DND-41 (cell line): ENCODE data around the gene CCDC92B.

Experiments used
- ATAC-seq: fragments of 200-7000 bp; cut with Tn5 transposase; 3 replicates; pipeline ENCODE4 v1.9.1; 2021; ENCODE audit warnings: low read depth; ENCODE audit not compliant: insufficient read depth
- DNase-seq: peaks from one replicate; pipeline ENCODE4 v3.0.0-alpha.2; 2020
- H2AFZ ChIP-seq: 2 replicates; pipeline ENCODE4 v1.6.0; 2012; ENCODE audit warnings: low read depth, low read length
- H3K27ac ChIP-seq: 2 replicates; pipeline ENCODE4 v1.5.1; 2012; ENCODE audit warnings: low read length, inconsistent platforms
- H3K27me3 ChIP-seq: fragments of 200-600 bp; sonication (generic); 2 replicates; pipeline ENCODE4 v1.6.0; 2012; ENCODE audit warnings: low read length, mild to moderate bottlenecking, inconsistent platforms; ENCODE audit not compliant: insufficient read depth, poor library complexity
- H3K36me3 ChIP-seq: 2 replicates; pipeline ENCODE4 v1.5.1; 2012; ENCODE audit warnings: low read length, inconsistent platforms; ENCODE audit not compliant: insufficient read depth
- H3K4me1 ChIP-seq: 2 replicates; pipeline ENCODE4 v1.5.1; 2012; ENCODE audit warnings: mild to moderate bottlenecking, low read length; ENCODE audit not compliant: insufficient read depth
- H3K4me2 ChIP-seq: 2 replicates; pipeline ENCODE4 v1.6.0; 2012; ENCODE audit warnings: mild to moderate bottlenecking, moderate library complexity, low read length, inconsistent platforms; ENCODE audit not compliant: insufficient read depth
- H3K4me3 ChIP-seq, 2 experiments: fragments of 200-600 bp in 1 of 2; shearing (Covaris generic) in 1 of 2; 2 replicates each; pipeline ENCODE4 v1.5.1; 2012 to 2016; ENCODE audit warnings: inconsistent platforms in 2 of 2, low read length in 2 of 2, mild to moderate bottlenecking in 2 of 2, low read depth in 1 of 2, moderate library complexity in 1 of 2
- H3K79me2 ChIP-seq: 2 replicates; pipeline ENCODE4 v1.6.0; 2012; ENCODE audit warnings: low read length, inconsistent platforms; ENCODE audit not compliant: insufficient read depth
- H3K9ac ChIP-seq: 2 replicates; pipeline ENCODE4 v1.6.0; 2012; ENCODE audit warnings: low read depth, mild to moderate bottlenecking, inconsistent platforms, low read length, moderate library complexity
- H3K9me3 ChIP-seq: 2 replicates; pipeline ENCODE4 v1.5.1; 2012; ENCODE audit warnings: low read length, moderate library complexity, mild to moderate bottlenecking, inconsistent platforms; ENCODE audit not compliant: insufficient read depth, severe bottlenecking
- H4K20me1 ChIP-seq: 2 replicates; pipeline ENCODE4 v1.6.0; 2012; ENCODE audit warnings: low read length; ENCODE audit not compliant: insufficient read depth
- CTCF ChIP-seq: IDR thresholded peaks from 2 replicates; pipeline ENCODE4 v1.5.1; 2012; ENCODE audit warnings: borderline replicate concordance, low read length, moderate library complexity, mild to moderate bottlenecking; ENCODE audit not compliant: poor library complexity, severe bottlenecking; ENCODE audit errors: extremely low read depth
- EZH2 ChIP-seq: IDR thresholded peaks from 3 replicates; pipeline ENCODE4 v1.6.1; 2012; ENCODE audit warnings: borderline replicate concordance, low read depth, mild to moderate bottlenecking, moderate library complexity, low read length, inconsistent platforms; ENCODE audit not compliant: severe bottlenecking

Gene CCDC92B

GRCh38 chr17:2758870-2759269, 9.4 kb upstream of the CCDC92B start:
- ATAC-seq (no peak), DNase-seq (no peak)
- H3K9ac ChIP-seq, result no peak overlapping the region
- no peak overlapping the region for H2AFZ ChIP-seq
- no peak overlapping the region for H3K27ac ChIP-seq
- TF ChIP-seq EZH2 (no peak), CTCF (no peak)
- H3K36me3 ChIP-seq, result no peaks in the 10 kb centered on the region
- H3K4me3 ChIP-seq, result no peak overlapping the region
- no peak overlapping the region for H3K4me2 ChIP-seq
- no peaks in the 10 kb centered on the region for H3K4me1 ChIP-seq
- H3K9me3 ChIP-seq, result no peaks in the 10 kb centered on the region
- no peaks in the 10 kb centered on the region for H4K20me1 ChIP-seq
- no peaks in the 10 kb centered on the region for H3K79me2 ChIP-seq
- no peaks in the 10 kb centered on the region for H3K27me3 ChIP-seq

- peaks cover 3% of the 10 kb centered on the region; the same call in 1 of the 2 replicates for H4K20me1 ChIP-seq
- no peaks in the 10 kb centered on the region for H3K4me1 ChIP-seq
- no peak overlapping the region for H3K4me2 ChIP-seq
- H3K9me3 ChIP-seq, result no peaks in the 10 kb centered on the region
- TF ChIP-seq CTCF (no peak), EZH2 (no peak)
- H3K36me3 ChIP-seq, result no peaks in the 10 kb centered on the region
- DNase-seq (no peak), ATAC-seq (no peak)
- no peak overlapping the region for H3K4me3 ChIP-seq
- no peaks in the 10 kb centered on the region for H3K27me3 ChIP-seq
- H3K27ac ChIP-seq, result no peak overlapping the region
- H3K9ac ChIP-seq, result no peak overlapping the region
- no peak overlapping the region for H2AFZ ChIP-seq
- H3K79me2 ChIP-seq, result no peaks in the 10 kb centered on the region
Measured at GRCh38 chr17:2755891-2756724, 6.7 kb upstream of the CCDC92B start.

- Histone ChIP-seq H3K9ac (no peak overlapping the region), H3K4me3 (no peak overlapping the region), H4K20me1 (peaks cover 12% of the 10 kb centered on the region; the same call in 1 of the 2 replicates), H3K27ac (no peak overlapping the region), H3K4me2 (no peak overlapping the region), H3K27me3 (no peaks in the 10 kb centered on the region), H3K4me1 (peaks cover 3% of the 10 kb centered on the region; the same call in 1 of the 2 replicates), H3K79me2 (no peaks in the 10 kb centered on the region), H2AFZ (no peak overlapping the region), H3K36me3 (no peaks in the 10 kb centered on the region), H3K9me3 (no peaks in the 10 kb centered on the region)
- DNase-seq (no peak), ATAC-seq (no peak)
- TF ChIP-seq CTCF (no peak), EZH2 (no peak)
Measured at GRCh38 chr17:2751491-2751890, 2.0 kb upstream of the CCDC92B start.
